Tibial nerve (tissue), 4 donors: ENCODE data around the gene RFX1. TPM values are rescaled to one million over a fixed set of nuclear protein-coding genes. Genes with fewer than 3 reads are reported as not detected.
"Not testable (repeated sequence)": the region's sequence is repeated elsewhere in the genome, so short reads cannot be mapped to it uniquely, and the experiment has no call there.

Experiments used
- DNase-seq, 2 donors: peaks; one replicate each; pipeline ENCODE4 v3.0.0-alpha.2; 2019; ENCODE audit warnings: low spot score in 2 of 2
- H3K27ac ChIP-seq, 4 donors: fragments of 200-600 bp; sonication (generic) in 3 of 4; one replicate each; pipeline ENCODE4 v1.5.1; 2017 to 2019; ENCODE audit warnings: mild to moderate bottlenecking in 1 of 4
- H3K27me3 ChIP-seq, 2 donors: fragments of 200-600 bp; sonication (generic) in 1 of 2; one replicate each; pipeline versions ENCODE4 v1.5.1 to v1.6.0; 2017 to 2019
- H3K36me3 ChIP-seq, 3 donors: fragments of 200-600 bp; sonication (generic); one replicate each; pipeline ENCODE4 v1.5.1; 2018 to 2019
- H3K4me1 ChIP-seq, 4 donors: fragments of 200-600 bp; sonication (generic) in 3 of 4; one replicate each; pipeline ENCODE4 v1.5.1; 2017 to 2019
- H3K4me3 ChIP-seq, 4 donors: fragments of 200-600 bp; sonication (generic) in 3 of 4; one replicate each; pipeline ENCODE4 v1.5.1; 2017 to 2019; ENCODE audit warnings: mild to moderate bottlenecking in 1 of 4, moderate library complexity in 1 of 4
- H3K9me3 ChIP-seq, 4 donors: fragments of 200-600 bp; sonication (generic) in 3 of 4; one replicate each; pipeline ENCODE4 v1.5.1; 2017 to 2019
- CTCF ChIP-seq, 5 experiments: fragments of 200-600 bp in 3 of 5; fragments of 450-650 bp in 2 of 5; sonication (generic) in 3 of 5; IDR thresholded peaks; one replicate each; pipeline ENCODE4 v1.5.1; 2016 to 2019; ENCODE audit warnings: antibody characterized with exemption in 5 of 5, mild to moderate bottlenecking in 3 of 5, moderate library complexity in 2 of 5
- EP300 ChIP-seq, 2 donors: sonication (generic); formaldehyde crosslinking; IDR thresholded peaks; one replicate each; pipeline ENCODE4 v1.6.1; 2017; ENCODE audit warnings: antibody characterized with exemption in 2 of 2, mild to moderate bottlenecking in 1 of 2
- POLR2A ChIP-seq, 2 donors: fragments of 450-650 bp; IDR thresholded peaks; one replicate each; pipeline ENCODE4 v1.6.1; 2017; ENCODE audit warnings: antibody characterized with exemption in 2 of 2, mild to moderate bottlenecking in 2 of 2, moderate library complexity in 2 of 2
- whole genome bisulfite sequencing, 2 donors: methylation state at CpG; one replicate each; pipeline ENCODE4 v1.1.5; 2018; 5-methylcytosine and 5-hydroxymethylcytosine counted together
- total RNA-seq, 4 donors: library from RNA; depleted of rRNA; stranded (reverse); fragments of >200 nt; gene quantifications; one replicate each; pipeline ENCODE4 v1.1.0, GENCODE V29; 2016

The RFX1 gene
- total RNA-seq, 4 donors from 2014 or later, result 3.1 to 8.4 (median 6.0) TPM

- no peak for DNase-seq
- H3K36me3 ChIP-seq, result peaks cover 0 to 99% (median 24%) of the 10 kb centered on the region in 3 donors
- TF ChIP-seq EP300 (IDR thresholded peaks at IDR 0.05), result no peak
- no peak for TF ChIP-seq CTCF (IDR thresholded peaks at IDR 0.05)
- no peak for TF ChIP-seq POLR2A (IDR thresholded peaks at IDR 0.05)
- no peaks in the 10 kb centered on the region for H3K27me3 ChIP-seq
- no peak overlapping the region for H3K4me3 ChIP-seq
- no peaks in the 10 kb centered on the region for H3K4me1 ChIP-seq
- H3K27ac ChIP-seq, result no peak overlapping the region
- no peaks in the 10 kb centered on the region for H3K9me3 ChIP-seq
- WGBS, 2 donors, result 92 to 95% methylated on average over 18 of the region's 18 CpGs
Measured at GRCh38 chr19:13968999-13969398, 37.1 kb downstream of the RFX1 start.

- no peak for DNase-seq
- TF ChIP-seq POLR2A (IDR thresholded peaks at IDR 0.05) (no peak), EP300 (IDR thresholded peaks at IDR 0.05) (no peak), CTCF (IDR thresholded peaks at IDR 0.05) (no peak)
- no peaks in the 10 kb centered on the region for H3K27me3 ChIP-seq
- H3K27ac ChIP-seq, result no peak overlapping the region
- H3K9me3 ChIP-seq, result no peaks in the 10 kb centered on the region
- H3K4me1 ChIP-seq, result no peaks in the 10 kb centered on the region
- no peak overlapping the region for H3K4me3 ChIP-seq
- H3K36me3 ChIP-seq, result peaks cover 0 to 99% (median 28%) of the 10 kb centered on the region in 3 donors
- WGBS, 2 donors, result 84 to 93% methylated on average over 14 to 22 of the region's 22 CpGs
Measured at GRCh38 chr19:13968383-13968935, 37.7 kb downstream of the RFX1 start.

GRCh38 chr19:13967206-13967605, 38.9 kb downstream of the RFX1 start:
- H3K9me3 ChIP-seq, H3K4me1 ChIP-seq, H3K27ac ChIP-seq, H3K27me3 ChIP-seq, H3K4me3 ChIP-seq, DNase-seq: not testable (repeated sequence)
- 92 to 93% methylated on average over 8 of the region's 8 CpGs for WGBS, 2 donors
- H3K36me3 ChIP-seq, result peaks cover 0 to 99% (median 30%) of the 10 kb centered on the region in 3 donors

- WGBS, 2 donors, result 87 to 96% methylated on average over 7 to 13 of the region's 14 CpGs
- H3K27me3 ChIP-seq, result no peaks in the 10 kb centered on the region
- H3K27ac ChIP-seq, result no peak overlapping the region
- peaks cover 0 to 99% (median 30%) of the 10 kb centered on the region in 3 donors for H3K36me3 ChIP-seq
- no peaks in the 10 kb centered on the region for H3K9me3 ChIP-seq
- H3K4me3 ChIP-seq, result no peak overlapping the region
- TF ChIP-seq POLR2A (IDR thresholded peaks at IDR 0.05) (no peak), CTCF (IDR thresholded peaks at IDR 0.05) (no peak), EP300 (IDR thresholded peaks at IDR 0.05) (no peak)
- peaks cover 0 to 10% (median 0%) of the 10 kb centered on the region in 4 donors for H3K4me1 ChIP-seq
- no peak for DNase-seq
Measured at GRCh38 chr19:13966684-13967128, 39.4 kb downstream of the RFX1 start.

GRCh38 chr19:13965926-13966683, 40.0 kb downstream of the RFX1 start:
- no peaks in the 10 kb centered on the region for H3K9me3 ChIP-seq
- H3K27ac ChIP-seq, result no peak overlapping the region
- no peak overlapping the region for H3K4me3 ChIP-seq
- H3K4me1 ChIP-seq, result peaks cover 0 to 12% (median 0%) of the 10 kb centered on the region in 4 donors
- DNase-seq, result no peak
- H3K36me3 ChIP-seq, result peaks cover 0 to 99% (median 30%) of the 10 kb centered on the region in 3 donors
- WGBS, 2 donors, result 90 to 92% methylated on average over 14 to 20 of the region's 20 CpGs
- H3K27me3 ChIP-seq, result no peaks in the 10 kb centered on the region
- TF ChIP-seq CTCF (IDR thresholded peaks at IDR 0.05) (no peak), POLR2A (IDR thresholded peaks at IDR 0.05) (no peak), EP300 (IDR thresholded peaks at IDR 0.05) (no peak)
